Measurements from ENCODE around the gene BSCL2. TPM values are rescaled to one million over a fixed set of nuclear protein-coding genes. Genes with fewer than 3 reads are reported as not detected.

Gene BSCL2
- total RNA-seq = 100 to 1,000 TPM in 1 of 2 donors, 10 to 100 TPM in 1; 44.6 to 248 TPM

- intact Hi-C loops (cut with DNase I) = no loop called here
- Histone ChIP-seq H3K4me1 (peaks cover 71% of the 10 kb centered on the region), H3K27ac (peak within 1 kb of the TSS; percentile 89 to 94 (median 93)), H3K36me3 (replicated peaks in 1 of 2; ENCODE audit: insufficient read depth in 1 of 2, low read depth in 2 of 2) (no peaks in the 10 kb centered on the region), H3K9me3 (no peaks in the 10 kb centered on the region), H3K27me3 (no peaks in the 10 kb centered on the region), H3K4me3 (peak within 1 kb of the TSS; percentile 63 to 74)
- DNase-seq = no peak
- TF ChIP-seq CTCF (IDR thresholded peaks at IDR 0.05) (no peak), POLR2A (IDR thresholded peaks at IDR 0.05) (no peak)
- ATAC-seq = no peak
- 84 to 85% methylated on average over 9 of the region's 10 CpGs for WGBS, 2 donors
Observed at GRCh38 chr11:62707277-62707861, at the start of gene BSCL2, which contains the start of gene GNG3. Gene BSCL2, minus strand, starts transcription at chr11:62707424. Its CDS starts 229 bp downstream, at chr11:62707195. Gene GNG3, plus strand, starts transcription at chr11:62707676. Its CDS starts 620 bp downstream, at chr11:62708296.

DNA sequence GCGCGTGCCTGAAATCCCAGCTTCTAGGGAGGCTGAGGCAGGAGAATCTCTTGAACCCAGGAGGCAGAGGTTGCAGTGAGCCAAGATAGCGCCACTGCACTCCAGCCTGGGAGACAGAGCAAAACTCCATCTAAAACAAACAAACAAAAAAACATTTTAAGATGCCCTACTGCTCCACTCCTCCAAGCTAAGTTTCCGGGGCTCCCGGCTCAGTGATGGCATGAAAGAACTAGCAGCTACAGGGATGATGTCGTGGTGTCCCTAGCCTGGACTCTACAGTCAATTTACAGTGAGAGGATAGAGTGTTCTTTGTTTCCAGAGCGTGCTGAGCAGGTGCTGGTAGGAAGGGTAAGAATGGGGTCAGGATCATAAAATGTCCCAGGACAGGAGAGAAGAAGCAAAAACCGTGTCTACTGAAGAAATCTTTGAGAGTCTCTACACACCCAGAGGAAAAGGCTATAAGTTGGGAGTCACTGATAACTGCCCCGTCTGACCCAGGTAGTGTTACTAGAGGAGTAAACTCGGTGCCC lies 47.9 kb upstream of the BSCL2 start:
- DNase-seq = no peak
- no peak for ATAC-seq
- H3K27me3 ChIP-seq = no peaks in the 10 kb centered on the region
- peaks cover 40% of the 10 kb centered on the region for H3K4me1 ChIP-seq
- H3K36me3 ChIP-seq (replicated peaks in 1 of 2; ENCODE audit: insufficient read depth in 1 of 2, low read depth in 2 of 2) = no peaks in the 10 kb centered on the region
- no peak overlapping the region for H3K27ac ChIP-seq
- intact Hi-C loops (cut with DNase I) = no loop called here
- 72% methylated on average over 9 to 10 of the region's 10 CpGs for WGBS, 2 donors
- H3K9me3 ChIP-seq = no peaks in the 10 kb centered on the region
- H3K4me3 ChIP-seq = no peak overlapping the region
- TF ChIP-seq CTCF (IDR thresholded peaks at IDR 0.05) (no peak), POLR2A (IDR thresholded peaks at IDR 0.05) (no peak)

DNA sequence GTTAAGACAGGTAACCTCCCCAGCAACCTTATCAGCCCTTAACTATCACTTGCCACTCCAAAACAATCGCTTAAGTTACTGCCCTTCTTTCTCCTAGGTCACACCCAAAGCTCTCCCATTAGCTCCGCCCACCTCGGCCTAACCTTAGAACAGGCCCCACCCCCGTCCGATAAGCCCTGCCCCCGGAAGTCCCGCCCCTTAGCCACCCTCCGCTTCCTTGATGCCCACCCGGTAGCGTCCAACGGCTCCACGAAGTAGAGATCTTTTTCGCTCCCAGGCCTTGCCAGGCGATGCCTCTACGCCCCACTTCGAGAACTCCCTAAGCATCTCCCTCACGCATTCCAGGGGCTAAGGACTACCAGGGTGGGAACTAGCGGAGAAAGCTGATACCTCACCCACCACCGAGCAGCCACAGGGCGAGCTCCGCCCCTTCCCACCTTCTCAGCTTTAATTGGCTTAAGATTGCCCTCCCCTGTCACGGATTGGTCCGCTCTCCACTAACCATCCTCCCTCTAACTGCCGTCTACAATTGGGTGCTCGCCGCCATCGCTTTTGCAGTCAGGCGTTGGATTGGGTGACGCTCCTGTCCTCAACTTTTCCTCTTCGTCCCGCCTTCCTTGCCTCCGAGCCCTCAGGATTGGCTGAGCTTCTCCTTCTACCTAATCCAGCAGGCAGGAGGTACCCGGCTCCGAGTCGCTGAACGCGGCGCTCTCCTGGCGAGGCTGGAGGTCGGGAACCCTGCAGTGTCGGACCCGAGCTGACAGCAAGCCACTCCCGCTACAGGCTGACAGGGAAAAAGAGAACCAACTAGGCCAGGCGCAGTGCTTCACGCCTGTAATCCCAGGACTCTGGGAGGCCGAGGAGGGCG lies 46.7 kb upstream of the BSCL2 start, which contains the start of gene ZBTB3:
TSS of gene ZBTB3 (minus strand) at position 425 of the 868 bp plus-strand sequence. CDS start 496 bp downstream, outside the sequence.
- Histone ChIP-seq H3K27ac (peak within 1 kb of the TSS; percentile 82 to 98 (median 92)), H3K9me3 (no peaks in the 10 kb centered on the region), H3K27me3 (no peaks in the 10 kb centered on the region), H3K36me3 (replicated peaks in 1 of 2; ENCODE audit: insufficient read depth in 1 of 2, low read depth in 2 of 2) (no peaks in the 10 kb centered on the region), H3K4me3 (peak within 1 kb of the TSS; percentile 11 to 57), H3K4me1 (peaks cover 43% of the 10 kb centered on the region)
- peak; percentile 96 for ATAC-seq
- WGBS, 2 donors = 0% methylated on average over 31 to 47 of the region's 47 CpGs
- TF ChIP-seq CTCF (IDR thresholded peaks at IDR 0.05) = peak in 3 of 7 experiments; percentile 34 to 58 (median 36)
- peak; percentile 40 to 94 (median 83) for TF ChIP-seq POLR2A (IDR thresholded peaks at IDR 0.05)
- DNase-seq = peak; percentile 98 to 99 (median 98)
- intact Hi-C loops (cut with DNase I) = no loop called here

- ATAC-seq = peak; percentile 3
- Histone ChIP-seq H3K9me3 (no peaks in the 10 kb centered on the region), H3K27me3 (no peaks in the 10 kb centered on the region), H3K4me3 (peak overlapping the region; percentile 11 to 57), H3K4me1 (peaks cover 44% of the 10 kb centered on the region), H3K27ac (peak overlapping the region; percentile 82 to 98 (median 92)), H3K36me3 (replicated peaks in 1 of 2; ENCODE audit: insufficient read depth in 1 of 2, low read depth in 2 of 2) (no peaks in the 10 kb centered on the region)
- TF ChIP-seq POLR2A (IDR thresholded peaks at IDR 0.05) (no peak), CTCF (IDR thresholded peaks at IDR 0.05) (no peak)
- peak in 1 of 4 donors; percentile 19 for DNase-seq
- WGBS, 2 donors = 40 to 71% methylated on average over 8 to 15 of the region's 15 CpGs
- intact Hi-C loops (cut with DNase I) = no loop called here
Observed at GRCh38 chr11:62752994-62753735, 45.9 kb upstream of the BSCL2 start.

Data from body of pancreas (tissue), 4 donors.